Smooth muscle cell (in vitro differentiated cells): Measurements from ENCODE around the gene RNASE7. TPM values are rescaled to one million over a fixed set of nuclear protein-coding genes. Genes with fewer than 3 reads are reported as not detected.

Source experiments
- DNase-seq: peaks from one replicate; lab custom pipeline; 2025; ENCODE audit not compliant: unreplicated experiment; lab: John Stamatoyannopoulos, UW
- H2AFZ ChIP-seq: fragments of 200-600 bp; sonication (generic); 2 replicates; pipeline ENCODE4 v1.6.0; 2016; ENCODE audit warnings: antibody characterized with exemption, low read depth, mild to moderate bottlenecking
- H3F3A ChIP-seq: fragments of 200-600 bp; sonication (generic); 2 replicates; pipeline ENCODE4 v1.6.0; 2017; ENCODE audit warnings: antibody characterized with exemption, low read depth
- H3K27ac ChIP-seq: fragments of 200-600 bp; sonication (generic); 2 replicates; pipeline ENCODE4 v1.5.1; 2016; ENCODE audit warnings: low read depth, mild to moderate bottlenecking
- H3K27me3 ChIP-seq: fragments of 200-600 bp; sonication (generic); 2 replicates; pipeline ENCODE4 v1.6.1; 2016; ENCODE audit warnings: low read depth, mild to moderate bottlenecking
- H3K36me3 ChIP-seq: fragments of 200-600 bp; sonication (generic); 2 replicates; pipeline ENCODE4 v1.5.1; 2016; ENCODE audit warnings: low read depth
- H3K4me1 ChIP-seq: fragments of 200-600 bp; sonication (generic); 2 replicates; pipeline ENCODE4 v1.5.1; 2016; ENCODE audit warnings: low read depth
- H3K4me2 ChIP-seq: fragments of 200-600 bp; sonication (generic); 2 replicates; pipeline ENCODE4 v1.6.0; 2016; ENCODE audit warnings: mild to moderate bottlenecking
- H3K4me3 ChIP-seq: fragments of 200-600 bp; sonication (generic); 2 replicates; pipeline ENCODE4 v1.5.1; 2016; ENCODE audit warnings: mild to moderate bottlenecking
- H3K79me2 ChIP-seq: fragments of 200-600 bp; sonication (generic); 2 replicates; pipeline ENCODE4 v1.6.0; 2016; ENCODE audit warnings: low read depth, mild to moderate bottlenecking
- H3K9ac ChIP-seq: fragments of 200-600 bp; sonication (generic); 2 replicates; pipeline ENCODE4 v1.6.0; 2016; ENCODE audit warnings: low read depth
- H3K9me3 ChIP-seq: fragments of 200-600 bp; sonication (generic); replicated peaks from 2 replicates; pipeline ENCODE4 v1.5.1; 2016; ENCODE audit warnings: low read depth
- H4K20me1 ChIP-seq: fragments of 200-600 bp; sonication (generic); 2 replicates; pipeline ENCODE4 v1.6.0; 2016; ENCODE audit warnings: low read depth
- WGBS: methylation state at CpG from one replicate; pipeline ENCODE4 v1.1.7; 2016; ENCODE audit warnings: low lambda C conversion rate; 5-methylcytosine and 5-hydroxymethylcytosine counted together
- polyA plus RNA-seq: library from polyadenylated mRNA; unstranded; fragments of >200 nt; fragmentation: Nextera tagmentation; extraction: Ambion mirVana; gene quantifications from 2 replicates; pipeline ENCODE4 v1.2.1, GENCODE V29; 2016
- total RNA-seq: library from RNA; depleted of rRNA; stranded (reverse); fragments of >200 nt; gene quantifications from 2 replicates; pipeline ENCODE4 v1.2.3, GENCODE V29; 2014
- TF ChIP-seq, protein P1 (sequence below): fragments of 200-600 bp; sonication (generic); IDR thresholded peaks from 2 replicates; pipeline ENCODE4 v1.5.1; 2017; ENCODE audit warnings: borderline replicate concordance, mild to moderate bottlenecking, antibody characterized with exemption; ENCODE audit not compliant: insufficient read depth, poor library complexity, severe bottlenecking

RNASE7 gene
- total and polyA plus RNA-seq, 2 experiments from 2014 or later, result 0.93 to 4.1 TPM

DNA sequence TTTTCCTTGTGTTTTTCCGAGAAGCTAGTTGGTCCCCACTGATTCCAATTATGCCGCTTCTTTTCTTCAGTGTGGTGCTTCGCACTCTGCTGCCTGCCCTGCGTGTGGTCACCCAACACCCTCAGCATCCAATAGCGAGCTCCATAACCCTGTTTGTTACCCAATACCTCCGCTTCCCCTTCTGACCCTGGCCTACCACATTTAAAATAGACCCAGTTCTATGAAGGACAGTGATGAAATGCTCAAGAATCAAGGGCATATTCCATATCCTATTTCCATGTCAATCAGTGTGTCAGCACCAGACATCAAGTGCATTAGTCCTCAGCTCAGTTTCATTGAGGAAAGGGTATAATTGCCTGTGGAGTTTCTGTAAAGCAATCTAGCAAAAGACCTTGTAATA lies 26.9 kb upstream of the RNASE7 start:
- H3K36me3 ChIP-seq, result no peaks in the 10 kb centered on the region
- no peak overlapping the region for H3K27ac ChIP-seq
- H3K4me1 ChIP-seq, result no peaks in the 10 kb centered on the region
- H4K20me1 ChIP-seq, result peaks cover 3% of the 10 kb centered on the region
- no peak overlapping the region for H3K9ac ChIP-seq
- TF ChIP-seq, protein P1, sequence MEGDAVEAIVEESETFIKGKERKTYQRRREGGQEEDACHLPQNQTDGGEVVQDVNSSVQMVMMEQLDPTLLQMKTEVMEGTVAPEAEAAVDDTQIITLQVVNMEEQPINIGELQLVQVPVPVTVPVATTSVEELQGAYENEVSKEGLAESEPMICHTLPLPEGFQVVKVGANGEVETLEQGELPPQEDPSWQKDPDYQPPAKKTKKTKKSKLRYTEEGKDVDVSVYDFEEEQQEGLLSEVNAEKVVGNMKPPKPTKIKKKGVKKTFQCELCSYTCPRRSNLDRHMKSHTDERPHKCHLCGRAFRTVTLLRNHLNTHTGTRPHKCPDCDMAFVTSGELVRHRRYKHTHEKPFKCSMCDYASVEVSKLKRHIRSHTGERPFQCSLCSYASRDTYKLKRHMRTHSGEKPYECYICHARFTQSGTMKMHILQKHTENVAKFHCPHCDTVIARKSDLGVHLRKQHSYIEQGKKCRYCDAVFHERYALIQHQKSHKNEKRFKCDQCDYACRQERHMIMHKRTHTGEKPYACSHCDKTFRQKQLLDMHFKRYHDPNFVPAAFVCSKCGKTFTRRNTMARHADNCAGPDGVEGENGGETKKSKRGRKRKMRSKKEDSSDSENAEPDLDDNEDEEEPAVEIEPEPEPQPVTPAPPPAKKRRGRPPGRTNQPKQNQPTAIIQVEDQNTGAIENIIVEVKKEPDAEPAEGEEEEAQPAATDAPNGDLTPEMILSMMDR, result no peak
- peaks cover 4% of the 10 kb centered on the region for H3F3A ChIP-seq
- 89% methylated on average over 6 of the region's 6 CpGs for WGBS
- no peak overlapping the region for H2AFZ ChIP-seq
- no peak overlapping the region for H3K4me3 ChIP-seq
- no peak for DNase-seq
- H3K9me3 ChIP-seq, result no peaks in the 10 kb centered on the region
- H3K27me3 ChIP-seq, result no peaks in the 10 kb centered on the region
- no peak overlapping the region for H3K4me2 ChIP-seq
- H3K79me2 ChIP-seq, result peaks cover 13% of the 10 kb centered on the region

DNA sequence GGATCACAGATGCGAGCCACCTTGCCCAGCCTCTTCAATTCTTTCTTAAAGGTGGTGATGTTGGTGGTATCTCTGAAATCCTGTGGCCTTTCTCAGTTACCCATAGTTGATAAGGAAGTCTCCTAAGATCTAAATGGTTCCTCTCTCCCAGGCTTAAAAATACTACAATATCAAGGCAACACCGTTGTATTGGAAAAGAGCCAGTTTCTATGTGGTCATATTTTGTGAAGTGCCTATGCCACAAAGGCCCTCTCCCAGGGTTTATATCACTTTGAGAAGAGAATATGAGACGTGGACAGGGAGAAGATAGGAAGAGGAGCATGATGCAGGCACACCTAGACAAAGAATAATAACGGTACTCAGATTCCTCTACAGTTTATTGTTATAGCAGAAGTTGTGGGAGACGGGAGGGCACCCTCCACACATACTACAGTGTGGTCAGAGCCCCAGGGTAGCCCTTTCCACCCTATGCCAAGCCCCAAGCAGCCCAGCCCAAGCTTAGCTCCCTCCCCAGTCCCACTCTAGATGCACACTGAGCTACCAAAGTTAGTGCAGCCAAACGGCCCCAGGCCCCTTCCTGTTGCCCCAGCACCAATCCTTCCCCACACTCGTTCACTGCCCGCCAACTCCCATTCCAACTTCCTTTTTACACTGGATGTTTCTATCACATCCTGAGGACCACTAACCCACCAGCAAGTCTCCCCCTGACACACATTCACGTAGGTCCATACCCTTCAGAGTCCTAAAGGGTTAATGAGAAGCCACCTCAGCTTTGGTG lies 25.6 kb upstream of the RNASE7 start:
- Histone ChIP-seq H4K20me1 (peaks cover 3% of the 10 kb centered on the region), H3F3A (peaks cover 4% of the 10 kb centered on the region), H3K9me3 (no peaks in the 10 kb centered on the region), H3K9ac (no peak overlapping the region), H3K4me1 (no peaks in the 10 kb centered on the region), H3K27me3 (no peaks in the 10 kb centered on the region), H3K79me2 (peaks cover 6% of the 10 kb centered on the region), H3K4me2 (no peak overlapping the region), H3K27ac (no peak overlapping the region), H3K4me3 (no peak overlapping the region), H2AFZ (no peak overlapping the region), H3K36me3 (no peaks in the 10 kb centered on the region)
- TF ChIP-seq, protein P1, result no peak
- WGBS, result 85% methylated on average over 9 of the region's 9 CpGs
- no peak for DNase-seq

GRCh38 chr14:21017528-21018245 lies 24.5 kb upstream of the RNASE7 start:
- Histone ChIP-seq H3K4me2 (no peak overlapping the region), H3K36me3 (no peaks in the 10 kb centered on the region), H3K79me2 (no peaks in the 10 kb centered on the region), H3F3A (peaks cover 4% of the 10 kb centered on the region), H3K9me3 (no peaks in the 10 kb centered on the region), H3K9ac (no peak overlapping the region), H3K27me3 (no peaks in the 10 kb centered on the region), H4K20me1 (peaks cover 3% of the 10 kb centered on the region), H2AFZ (no peak overlapping the region), H3K27ac (no peak overlapping the region), H3K4me3 (no peak overlapping the region), H3K4me1 (no peaks in the 10 kb centered on the region)
- WGBS, result 61% methylated on average over 28 of the region's 28 CpGs
- no peak for DNase-seq
- TF ChIP-seq, protein P1, result no peak

- H2AFZ ChIP-seq, result no peak overlapping the region
- H3K4me1 ChIP-seq, result no peaks in the 10 kb centered on the region
- H3F3A ChIP-seq, result peaks cover 4% of the 10 kb centered on the region
- H3K27me3 ChIP-seq, result no peaks in the 10 kb centered on the region
- H3K9me3 ChIP-seq, result no peaks in the 10 kb centered on the region
- H4K20me1 ChIP-seq, result peaks cover 3% of the 10 kb centered on the region
- DNase-seq, result no peak
- H3K79me2 ChIP-seq, result no peaks in the 10 kb centered on the region
- no peak overlapping the region for H3K4me2 ChIP-seq
- H3K4me3 ChIP-seq, result no peak overlapping the region
- 93% methylated on average over 7 of the region's 7 CpGs for WGBS
- no peak overlapping the region for H3K9ac ChIP-seq
- TF ChIP-seq, protein P1, result no peak
- H3K36me3 ChIP-seq, result no peaks in the 10 kb centered on the region
- no peak overlapping the region for H3K27ac ChIP-seq
Observed at GRCh38 chr14:21018286-21018685, 23.9 kb upstream of the RNASE7 start.
